HG03103 (cell line): ENCODE measurements around the gene USP9X.
"Not testable (repeated sequence)": the region's sequence is repeated elsewhere in the genome, so short reads cannot be mapped to it uniquely, and the experiment has no call there.

Experiments
- ATAC-seq: cut with Tn5 transposase; IDR thresholded peaks from one replicate; pipeline ENCODE4 v1.9.1; 2021; ENCODE audit warnings: low read depth; ENCODE audit not compliant: unreplicated experiment

The USP9X gene

DNA sequence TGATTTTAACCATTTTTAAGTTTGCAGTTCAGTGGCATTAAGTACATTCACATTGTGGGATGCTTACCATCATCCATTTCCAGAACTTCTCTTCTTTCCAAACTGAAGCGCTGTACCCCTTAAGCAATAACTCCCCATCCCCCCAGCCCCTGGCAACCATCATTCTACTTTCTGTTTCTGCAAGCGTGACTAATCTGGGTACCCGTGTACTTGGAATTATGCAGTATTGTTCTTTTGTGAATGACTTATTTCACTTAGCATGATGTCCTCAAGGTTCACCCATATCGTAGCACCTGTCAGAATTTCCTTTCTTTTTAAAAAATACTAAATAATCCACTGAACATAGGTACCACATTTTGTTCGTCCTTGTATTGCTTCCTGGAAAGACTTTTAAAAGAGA is 32.9 kb downstream of the USP9X start:
- ATAC-seq = no peak

DNA sequence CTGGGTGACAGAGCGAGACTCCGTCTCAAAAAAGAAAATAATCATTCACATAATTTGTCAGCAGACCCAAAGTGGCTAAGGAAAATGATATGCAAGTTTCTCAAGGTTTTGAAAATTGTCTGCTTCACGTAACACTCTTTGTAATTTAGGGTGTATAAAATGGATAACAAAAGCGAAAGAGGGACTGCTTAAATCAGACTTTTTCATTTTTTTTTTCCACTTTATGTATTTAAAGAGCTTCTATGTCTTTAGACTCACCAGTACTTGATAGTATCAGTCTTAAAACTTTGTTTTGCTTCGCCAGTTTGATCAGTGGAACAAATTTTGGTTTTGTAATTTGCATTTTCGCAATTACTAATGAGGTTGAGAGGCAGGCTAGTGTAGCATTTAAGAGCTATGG is 34.6 kb downstream of the USP9X start:
- no peak for ATAC-seq

DNA sequence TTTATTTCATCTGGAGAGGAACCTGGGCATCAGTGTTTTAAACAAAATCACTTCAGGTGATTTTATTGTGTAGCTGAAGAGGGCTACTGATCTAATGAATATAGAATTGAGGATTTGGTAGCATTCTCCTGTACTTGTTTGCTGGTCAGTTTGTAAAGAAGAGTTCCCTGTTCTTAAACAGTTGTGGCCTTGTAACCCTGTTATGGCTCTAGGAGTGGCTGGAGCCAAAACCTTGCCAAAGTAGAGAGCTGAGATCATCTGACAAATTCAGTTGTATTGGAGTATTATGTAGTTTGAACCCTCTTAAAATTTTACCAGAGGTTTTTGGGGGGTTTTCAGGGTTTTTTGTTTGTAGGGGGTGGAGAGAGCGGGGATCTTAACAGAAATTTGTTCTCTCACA is 36.5 kb downstream of the USP9X start:
- ATAC-seq = no peak

DNA sequence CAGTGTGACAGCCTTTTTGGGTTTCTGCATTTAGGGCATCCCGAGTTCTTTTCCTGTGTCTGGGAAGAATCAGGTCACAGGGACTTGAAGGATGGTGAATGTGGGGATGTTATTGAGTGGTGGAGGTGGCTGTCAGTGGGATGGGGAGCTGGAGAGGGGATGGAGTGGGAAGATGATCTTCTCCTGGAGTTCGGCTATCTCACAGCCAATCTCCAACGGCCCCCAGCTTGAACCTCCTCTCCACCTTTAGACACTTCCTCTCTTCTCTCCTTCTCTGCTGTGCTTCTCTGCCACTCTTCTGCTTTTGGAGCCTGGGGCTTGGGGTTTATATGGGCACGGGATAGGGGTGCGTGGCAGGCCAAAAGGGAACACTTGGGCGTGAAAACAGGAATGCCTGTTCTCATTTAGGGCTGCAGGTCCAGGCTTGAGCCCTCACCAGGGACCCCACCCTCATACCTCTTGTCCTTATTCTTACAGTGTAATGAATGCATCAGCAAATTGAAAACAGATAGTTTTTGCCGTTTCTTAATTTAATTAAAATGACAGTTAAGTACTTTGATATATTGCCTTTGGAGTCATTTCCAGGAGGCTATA is 37.5 kb downstream of the USP9X start:
- ATAC-seq = no peak

DNA sequence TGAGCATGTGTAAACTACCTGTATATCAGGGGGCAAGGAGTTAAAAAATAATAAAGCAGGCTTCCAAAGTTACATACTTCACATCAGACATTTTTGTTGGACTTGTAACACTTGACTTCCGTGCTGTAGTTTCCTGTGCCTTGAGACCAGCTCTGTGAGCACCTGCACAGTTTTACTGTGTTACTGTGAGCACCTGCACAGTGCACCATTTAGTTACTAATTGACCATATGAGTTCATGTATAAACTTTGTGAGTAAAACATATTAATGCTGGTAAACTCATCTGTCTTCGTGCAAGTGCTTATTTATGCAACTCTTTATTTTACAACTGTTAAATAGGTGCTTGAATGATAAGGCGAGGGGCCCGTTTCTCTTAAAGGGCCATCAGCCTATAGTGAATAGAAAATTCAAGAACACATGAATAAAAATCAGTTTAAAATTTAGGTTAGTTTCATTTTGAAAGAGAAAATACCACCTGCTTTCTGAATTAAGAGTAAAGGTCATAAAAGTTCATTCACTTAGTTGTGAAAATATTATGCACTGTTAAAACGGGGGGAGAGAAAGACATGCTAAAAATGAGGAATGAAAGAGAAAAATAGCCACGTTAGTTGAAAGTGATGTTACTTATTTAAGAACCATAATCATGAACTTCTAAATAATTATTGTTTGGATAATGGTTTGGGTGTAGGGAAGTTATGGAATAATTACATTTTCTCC is 42.4 kb downstream of the USP9X start:
- ATAC-seq = no peak

DNA sequence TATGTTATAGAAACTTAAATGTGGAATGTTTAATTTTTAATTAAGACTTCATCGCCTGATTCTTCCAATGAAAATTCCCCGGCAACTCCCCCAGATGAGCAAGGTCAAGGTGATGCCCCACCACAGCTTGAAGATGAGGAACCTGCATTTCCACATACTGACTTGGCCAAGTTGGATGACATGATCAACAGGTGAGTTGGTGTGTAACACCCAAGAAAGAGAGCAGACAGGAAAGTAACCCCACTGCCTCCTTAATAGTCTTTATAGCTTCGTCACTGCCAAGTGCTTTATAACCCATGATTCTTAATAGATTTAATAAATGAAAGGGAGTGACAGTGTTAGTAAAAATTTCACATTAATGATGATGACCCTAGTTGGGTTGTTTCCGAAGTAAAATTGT is 43.7 kb downstream of the USP9X start:
- no peak for ATAC-seq

DNA sequence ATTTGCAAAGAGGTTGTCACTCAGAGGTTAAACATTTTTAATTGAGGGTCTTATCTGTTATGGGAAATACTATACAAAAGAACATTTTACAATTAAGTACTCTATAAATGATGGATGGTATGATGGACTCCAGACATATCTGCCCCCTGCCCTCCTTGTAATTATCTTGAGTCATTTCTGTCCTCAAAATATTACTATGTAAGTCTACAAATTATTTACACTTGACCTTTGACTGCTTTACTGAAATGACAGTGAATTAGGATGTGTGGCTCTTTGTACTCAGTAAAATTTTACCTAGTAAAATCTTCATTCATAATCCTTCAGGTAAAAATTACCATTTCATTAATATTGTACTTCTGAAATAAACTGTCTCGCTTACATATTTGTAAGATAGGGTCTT is 46.5 kb downstream of the USP9X start:
- no peak for ATAC-seq

DNA sequence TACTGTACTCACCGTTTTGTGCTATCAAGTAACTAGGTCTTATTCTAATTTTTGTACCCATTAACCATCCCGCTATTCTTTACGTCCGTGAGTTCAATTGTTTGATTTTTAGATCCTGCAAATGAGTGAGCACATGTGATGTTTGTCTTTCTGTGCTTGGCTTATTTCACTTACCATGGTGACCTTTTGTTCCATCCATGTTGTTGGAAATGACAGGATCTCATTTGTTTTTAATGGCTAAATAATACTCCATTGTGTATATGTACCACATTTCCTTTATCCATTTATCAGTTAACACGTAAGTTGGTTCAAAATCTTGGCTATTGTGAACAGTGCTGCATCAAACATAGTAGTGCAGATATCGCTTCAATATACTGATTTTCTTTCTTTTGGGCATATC is 48.3 kb downstream of the USP9X start:
- ATAC-seq = no peak

DNA sequence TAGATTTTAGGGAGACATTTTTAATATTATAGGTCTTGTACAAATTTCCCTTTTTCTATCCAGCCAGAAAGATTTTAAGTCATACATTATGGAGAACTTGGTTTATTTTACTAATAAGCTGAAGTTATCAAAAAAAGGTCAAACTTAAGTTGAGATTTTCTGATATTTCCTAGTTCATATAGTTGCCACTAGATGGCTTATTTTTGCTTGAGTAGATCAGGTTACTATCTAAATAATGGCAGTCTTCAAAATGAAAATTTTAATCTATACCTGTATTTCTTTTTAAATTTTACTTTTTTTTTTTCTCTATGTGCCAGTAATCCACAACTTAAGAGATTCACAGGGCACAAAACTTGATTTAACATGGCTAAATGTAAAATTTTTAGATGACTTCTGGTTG is 52.3 kb downstream of the USP9X start:
- no peak for ATAC-seq

DNA sequence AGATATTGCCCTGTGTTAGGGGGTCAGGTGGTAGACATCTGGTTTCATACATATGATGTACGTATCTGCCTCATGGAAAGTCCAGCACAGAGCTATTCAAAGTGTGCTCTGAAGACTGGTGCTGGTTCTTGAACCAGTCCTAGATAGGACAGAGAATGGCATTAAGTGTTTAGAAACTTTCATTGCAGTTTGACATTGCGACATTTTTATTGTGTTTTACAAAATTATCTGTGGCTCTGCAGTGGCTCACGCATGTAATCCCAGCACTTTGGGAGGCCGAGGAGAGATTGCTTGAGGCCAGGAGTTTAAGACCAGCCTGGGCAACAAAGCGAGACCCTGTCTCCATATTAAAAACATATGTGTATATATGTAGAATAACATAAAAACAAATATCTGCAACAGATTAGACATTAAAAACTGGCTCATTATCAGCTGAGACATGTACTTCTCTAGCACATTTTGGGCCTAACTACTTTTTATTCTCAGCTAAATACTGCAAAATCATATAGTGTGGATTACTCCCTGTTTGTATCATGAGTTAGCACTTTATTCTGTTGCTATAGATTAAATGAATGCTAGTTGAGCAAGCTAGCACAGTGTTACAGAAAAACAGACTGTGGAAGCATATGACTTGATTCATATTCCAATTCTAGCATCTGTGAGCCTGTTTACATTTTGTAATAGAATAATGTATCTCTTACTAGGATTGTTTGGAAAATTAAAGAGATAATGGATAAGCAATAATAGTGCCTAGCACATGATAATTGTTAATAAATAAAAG is 57.1 kb downstream of the USP9X start:
- no peak for ATAC-seq

DNA sequence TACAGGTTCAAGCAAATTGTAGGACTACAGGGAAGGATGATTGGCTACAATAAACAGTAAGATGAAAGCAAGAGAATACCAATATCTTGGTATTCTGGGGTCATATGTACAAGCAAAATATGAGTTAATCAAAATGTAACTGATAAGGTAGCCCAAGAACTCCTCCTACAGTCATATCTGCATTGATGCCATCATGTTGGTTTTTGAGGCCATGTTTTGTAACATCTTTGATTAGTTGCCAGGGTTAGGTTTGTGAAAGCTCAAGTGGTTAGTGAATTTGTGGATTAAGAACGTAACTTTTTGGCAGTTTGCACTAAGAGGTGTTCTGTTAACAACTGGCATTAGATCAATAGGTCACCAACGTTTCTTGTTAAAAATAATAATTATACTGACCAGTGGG is 59.6 kb downstream of the USP9X start:
- ATAC-seq = no peak

DNA sequence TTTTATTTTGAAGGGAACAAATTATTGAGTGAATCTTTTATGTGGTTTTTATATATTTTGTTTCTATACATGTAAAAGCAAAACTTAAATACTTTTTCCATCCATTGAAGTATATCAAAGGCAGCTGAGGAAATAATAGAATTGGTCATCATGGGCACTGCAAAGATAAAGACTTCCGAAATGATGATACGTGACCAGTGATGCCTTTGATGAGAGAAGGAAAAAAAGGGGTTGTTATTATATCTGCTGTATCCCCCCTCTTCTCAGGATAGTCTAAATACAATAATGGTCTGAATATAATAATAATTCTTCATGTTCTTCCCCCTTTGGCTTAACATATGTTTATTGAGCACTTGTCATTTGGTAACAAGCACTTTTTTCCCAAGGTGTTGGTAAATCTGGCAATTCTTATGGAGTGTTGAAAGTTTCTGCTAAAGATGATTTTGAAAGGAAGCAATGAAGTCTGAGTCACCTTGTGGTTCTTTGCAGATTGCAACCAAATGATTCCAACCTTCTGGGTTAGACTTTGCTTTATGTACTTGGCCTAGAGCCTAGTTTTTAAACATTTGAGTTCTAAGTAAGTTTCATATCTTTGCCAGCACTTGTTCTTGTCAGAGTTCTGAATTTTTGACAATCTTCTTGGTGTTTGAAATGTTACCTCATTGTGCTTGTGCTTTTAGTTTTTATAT is 60.8 kb downstream of the USP9X start:
- ATAC-seq = no peak

DNA sequence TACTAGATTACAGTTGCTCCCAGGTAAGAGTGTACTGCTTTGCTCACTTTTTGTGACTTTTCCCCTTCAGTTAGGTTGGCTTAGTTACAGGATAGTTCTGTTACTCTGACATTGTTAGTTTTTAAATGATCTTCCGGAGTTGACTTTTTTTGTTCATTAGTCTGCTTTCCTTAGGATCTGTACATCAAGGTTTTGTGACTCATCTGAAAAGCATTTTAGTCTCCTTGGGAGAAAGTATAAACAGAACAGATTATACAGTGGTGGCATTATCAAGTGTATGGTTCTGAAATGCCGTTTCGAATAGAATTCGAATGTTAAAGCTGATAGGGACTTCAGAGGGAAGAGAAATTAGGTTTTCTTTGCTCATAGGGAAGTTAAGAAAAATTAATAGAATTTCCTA is 63.3 kb downstream of the USP9X start:
- no peak for ATAC-seq

DNA sequence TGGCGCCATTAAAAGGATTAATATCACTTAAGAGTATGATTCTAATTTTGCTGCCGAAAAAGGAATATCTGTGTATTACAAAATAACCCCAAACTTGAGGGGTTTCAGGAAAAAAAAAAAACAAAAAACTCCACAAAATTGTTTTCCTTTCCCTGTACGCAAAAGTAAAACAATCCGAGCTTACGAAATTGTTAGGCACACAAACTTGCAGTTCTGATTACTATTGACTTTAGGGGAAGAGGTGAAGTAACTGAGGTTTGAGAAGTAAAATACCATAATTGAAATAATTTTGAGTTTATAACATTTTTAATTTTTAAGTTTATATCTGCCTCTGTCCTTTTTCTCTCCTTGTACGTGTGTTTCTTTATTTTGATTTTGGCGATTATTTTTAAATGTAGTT is 64.8 kb downstream of the USP9X start:
- ATAC-seq = no peak

DNA sequence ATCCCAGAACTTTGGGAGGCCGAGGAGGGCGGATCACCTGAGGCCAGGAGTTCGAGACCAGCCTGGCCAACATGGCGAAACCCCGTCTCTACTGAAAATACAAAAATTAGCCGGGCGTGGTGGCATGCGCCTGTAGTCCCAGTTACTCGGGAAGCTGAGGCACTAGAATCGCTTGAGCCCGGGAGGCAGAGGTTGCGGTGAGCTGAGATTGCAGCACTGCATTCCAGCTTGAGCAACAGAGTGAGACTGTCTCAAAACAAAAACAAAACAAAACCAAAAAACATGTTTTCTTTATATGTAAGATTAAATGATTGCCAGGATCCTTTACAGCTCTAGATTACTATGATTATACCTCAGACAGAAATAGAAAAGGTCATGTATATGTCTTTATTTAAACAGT is 66.5 kb downstream of the USP9X start:
- not testable (repeated sequence) for ATAC-seq

DNA sequence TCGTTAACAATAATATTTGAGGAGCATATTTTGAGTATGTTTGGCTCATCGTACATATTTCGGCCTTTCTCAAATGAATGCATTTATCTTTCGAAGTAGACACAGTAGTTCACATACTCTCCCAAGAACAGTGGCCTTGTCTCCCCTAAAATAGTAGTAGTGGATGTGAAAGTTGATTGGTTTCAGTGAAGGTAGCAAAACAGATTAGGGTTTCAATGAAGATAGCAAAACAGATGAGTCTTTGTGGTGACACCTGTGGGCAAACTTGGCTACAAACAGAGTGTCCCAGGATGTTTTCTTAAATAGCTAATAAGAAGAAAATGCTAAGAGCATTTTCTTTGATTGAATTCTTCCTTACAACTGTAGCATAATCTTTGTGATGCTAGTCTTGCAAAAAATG is 67.0 kb downstream of the USP9X start:
- ATAC-seq = no peak

DNA sequence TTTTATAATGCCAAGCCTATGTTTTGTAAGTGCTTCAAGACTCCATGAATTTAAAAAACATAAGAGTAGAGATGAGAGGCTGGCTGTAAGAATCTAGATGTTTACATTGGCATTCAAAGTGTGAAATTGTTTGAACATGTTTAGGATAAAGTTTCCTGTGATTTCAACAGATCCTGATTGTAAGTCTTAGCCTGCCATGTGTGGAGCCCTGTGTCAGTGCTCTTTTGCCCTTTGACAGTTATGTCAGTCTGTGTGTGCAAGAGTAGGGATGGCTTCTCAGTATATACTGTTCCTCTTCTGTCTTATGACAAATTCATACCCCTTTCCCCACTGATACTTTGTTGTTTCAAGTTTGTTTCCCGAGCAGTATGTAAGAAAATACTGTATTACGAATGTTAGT is 68.2 kb downstream of the USP9X start:
- ATAC-seq = no peak

DNA sequence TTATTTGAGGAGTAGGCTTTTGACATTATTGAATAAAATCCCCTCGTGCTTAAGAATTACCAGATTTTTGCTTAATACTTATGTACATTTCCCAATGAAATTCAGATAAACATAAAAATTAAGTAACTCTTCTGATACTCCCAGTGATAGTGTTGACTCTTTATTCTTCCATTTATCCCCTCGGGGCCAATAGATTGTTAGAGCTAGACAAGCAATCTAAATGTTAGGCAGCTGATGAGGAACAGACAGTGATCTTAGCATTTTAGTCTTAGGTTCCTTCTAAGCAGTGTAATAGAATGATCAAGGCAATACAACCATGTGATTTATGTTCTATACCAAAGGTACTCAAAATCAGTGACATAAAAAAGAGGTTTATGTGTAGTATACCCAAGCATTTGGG is 68.7 kb downstream of the USP9X start:
- ATAC-seq = no peak

DNA sequence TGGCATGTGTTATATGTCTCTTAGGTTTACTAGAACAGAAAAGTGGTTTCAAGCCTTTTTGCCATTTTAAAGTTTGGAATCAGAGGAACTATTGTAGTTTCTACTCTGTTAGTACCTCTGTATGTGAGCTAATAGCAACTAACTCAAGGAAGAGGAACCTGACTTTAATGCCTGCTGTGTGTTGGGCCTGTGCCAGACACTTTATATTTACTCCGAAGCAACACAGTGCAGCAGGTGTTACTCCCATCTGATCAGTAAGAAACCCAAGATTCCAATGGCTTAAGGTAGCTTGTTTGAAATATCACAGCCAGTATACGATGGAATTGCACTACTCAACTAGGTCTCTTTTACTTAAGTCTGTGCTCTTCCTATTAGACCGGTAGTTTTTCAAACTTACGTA is 79.2 kb downstream of the USP9X start:
- ATAC-seq = no peak

DNA sequence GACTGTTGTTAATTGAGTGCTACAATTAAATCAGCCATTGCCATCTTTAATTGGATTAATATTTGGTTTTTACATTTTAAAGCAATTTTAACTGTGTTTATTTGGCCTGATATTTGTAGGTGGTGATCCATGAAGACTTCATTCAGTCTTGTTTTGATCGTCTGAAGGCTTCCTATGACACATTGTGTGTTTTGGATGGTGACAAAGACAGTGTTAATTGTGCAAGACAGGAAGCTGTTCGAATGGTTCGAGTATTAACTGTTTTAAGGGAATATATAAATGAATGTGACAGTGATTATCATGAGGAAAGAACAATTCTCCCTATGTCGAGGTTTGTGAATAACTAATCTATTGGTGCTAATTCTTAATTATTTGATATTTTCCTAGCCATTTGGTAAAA is 82.6 kb downstream of the USP9X start:
- ATAC-seq = no peak

DNA sequence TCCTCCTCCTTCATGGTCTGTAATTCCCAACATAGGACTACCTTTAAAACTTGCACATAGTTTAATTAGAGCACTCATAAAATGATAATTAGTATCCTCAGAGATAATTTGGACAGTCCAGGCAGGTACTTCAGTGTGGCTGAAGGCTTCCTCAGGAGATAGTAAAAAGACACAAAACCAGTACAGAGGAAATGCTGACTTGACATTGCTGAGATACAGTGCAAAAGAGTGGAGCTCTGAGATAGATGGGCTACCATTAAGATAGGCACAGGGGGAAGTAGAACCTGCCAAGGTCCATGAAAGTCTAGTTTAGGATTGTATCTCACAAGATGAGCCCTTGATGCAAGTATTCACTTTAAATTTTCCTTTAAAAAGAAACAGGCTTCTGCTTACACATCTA is 91.0 kb downstream of the USP9X start:
- no peak for ATAC-seq
